OCI-LY7 (cell line): ENCODE measurements around the gene PLAAT3. TPM values are rescaled to one million over a fixed set of nuclear protein-coding genes. Genes with fewer than 3 reads are reported as not detected.
A peak's percentile ranks its signal among the peaks of the same experiment; 100 is the strongest.

ENCODE experiments used
- BruUV-seq: library from RNA; stranded (reverse); fragments of 400-500 nt; replicated peaks from 2 replicates; lab custom pipeline; 2021; lab: Mats Ljungman, UMichigan
- CTCF ChIA-PET: fragments of 300-600 bp; sonication (Branson Sonifier 250); formaldehyde crosslinking; loops from one replicate; lab custom pipeline; 2022; ENCODE audit warnings: antibody characterized with exemption; ENCODE audit not compliant: unreplicated experiment; lab: Charles Lee
- POLR2A ChIA-PET: fragments of 300-600 bp; sonication (Branson Sonifier 250); formaldehyde crosslinking; loops from one replicate; lab custom pipeline; 2022; ENCODE audit warnings: antibody characterized with exemption; lab: Charles Lee
- DNase-seq: peaks from one replicate; pipeline ENCODE4 v3.0.0-alpha.2; 2015; ENCODE audit warnings: low spot score
- H2AFZ ChIP-seq: fragments of 200-600 bp; sonication (generic), shearing (Covaris generic); 2 replicates; pipeline ENCODE4 v1.6.1; 2014; ENCODE audit warnings: mild to moderate bottlenecking, antibody characterized with exemption, low read length, moderate library complexity
- H3K27ac ChIP-seq: fragments of 200-600 bp; sonication (generic); 2 replicates; pipeline ENCODE4 v1.5.1; 2014; ENCODE audit warnings: mixed run types, low read depth, mild to moderate bottlenecking, moderate library complexity, low read length, inconsistent platforms; ENCODE audit not compliant: poor library complexity, severe bottlenecking
- H3K36me3 ChIP-seq: fragments of 200-600 bp; sonication (generic); 2 replicates; pipeline ENCODE4 v1.6.1; 2014; ENCODE audit warnings: mild to moderate bottlenecking, antibody characterized with exemption, low read length, moderate library complexity, mixed read lengths; ENCODE audit not compliant: insufficient read depth
- H3K4me1 ChIP-seq: fragments of 200-600 bp; sonication (generic); 2 replicates; pipeline ENCODE4 v1.5.1; 2014; ENCODE audit warnings: mild to moderate bottlenecking, low read length; ENCODE audit not compliant: insufficient read depth, poor library complexity, severe bottlenecking
- H3K4me2 ChIP-seq: fragments of 200-600 bp; sonication (generic); 2 replicates; pipeline ENCODE4 v1.6.1; 2014; ENCODE audit warnings: mild to moderate bottlenecking, low read length
- H3K4me3 ChIP-seq: fragments of 200-600 bp; sonication (generic); 2 replicates; pipeline ENCODE4 v1.5.1; 2014; ENCODE audit warnings: mild to moderate bottlenecking, low read depth, low read length; ENCODE audit not compliant: poor library complexity, severe bottlenecking
- H3K79me2 ChIP-seq: fragments of 200-600 bp; sonication (generic); 2 replicates; pipeline ENCODE4 v1.6.1; 2016; ENCODE audit warnings: low read depth, mild to moderate bottlenecking, low read length, moderate library complexity, mixed read lengths; ENCODE audit not compliant: insufficient read depth
- H3K9me2 ChIP-seq: fragments of 200-600 bp; sonication (generic); 2 replicates; pipeline ENCODE4 v1.6.1; 2016; ENCODE audit warnings: mild to moderate bottlenecking, low read length, mixed read lengths; ENCODE audit not compliant: insufficient read depth
- H3K9me3 ChIP-seq: fragments of 200-600 bp; sonication (generic); 2 replicates; pipeline ENCODE4 v1.6.1; 2014; ENCODE audit warnings: mild to moderate bottlenecking, mixed run types, low read length, mixed read lengths
- H4K20me1 ChIP-seq: fragments of 200-600 bp; sonication (generic); 2 replicates; pipeline ENCODE4 v1.6.1; 2014; ENCODE audit warnings: mild to moderate bottlenecking, antibody characterized with exemption, low read length, moderate library complexity, mixed read lengths; ENCODE audit not compliant: insufficient read depth
- EZH2phosphoT487 ChIP-seq: fragments of 200-600 bp; sonication (generic); IDR thresholded peaks from 2 replicates; pipeline ENCODE4 v1.6.1; 2018; ENCODE audit warnings: low read depth, borderline replicate concordance, mild to moderate bottlenecking, mixed run types, antibody characterized with exemption, low read length, moderate library complexity, mixed read lengths
- intact Hi-C: fragments of 100-400 bp; cut with micrococcal nuclease; formaldehyde crosslinking; loops from one replicate; pipeline ENCODE4 v1.10.0; 2022; ENCODE audit not compliant: unreplicated experiment
- total RNA-seq, 2 experiments: library from RNA; depleted of rRNA in 1 of 2; stranded (reverse); fragments of >200 nt in 1 of 2; shearing (Covaris generic) in 1 of 2; gene quantifications; 2 replicates each; pipeline ENCODE4 v1.2.3, GENCODE V29; 2014 to 2022
- TF ChIP-seq, protein P1 (sequence below): fragments of 200-600 bp; sonication (generic); conservative IDR thresholded peaks from 2 replicates; pipeline ENCODE4 v1.5.1; 2014; ENCODE audit warnings: mild to moderate bottlenecking, antibody characterized with exemption, low read length, moderate library complexity, mixed read lengths

The PLAAT3 gene
- total RNA-seq, 2 experiments from 2014 or later, result 0.70 TPM; not detected in 1

GRCh38 chr11:63574856-63575602, 39.2 kb downstream of the PLAAT3 start:
- H3K4me2 ChIP-seq, result peak overlapping the region; percentile 60
- no peak for DNase-seq
- TF ChIP-seq EZH2phosphoT487, result no peak
- TF ChIP-seq, protein P1, sequence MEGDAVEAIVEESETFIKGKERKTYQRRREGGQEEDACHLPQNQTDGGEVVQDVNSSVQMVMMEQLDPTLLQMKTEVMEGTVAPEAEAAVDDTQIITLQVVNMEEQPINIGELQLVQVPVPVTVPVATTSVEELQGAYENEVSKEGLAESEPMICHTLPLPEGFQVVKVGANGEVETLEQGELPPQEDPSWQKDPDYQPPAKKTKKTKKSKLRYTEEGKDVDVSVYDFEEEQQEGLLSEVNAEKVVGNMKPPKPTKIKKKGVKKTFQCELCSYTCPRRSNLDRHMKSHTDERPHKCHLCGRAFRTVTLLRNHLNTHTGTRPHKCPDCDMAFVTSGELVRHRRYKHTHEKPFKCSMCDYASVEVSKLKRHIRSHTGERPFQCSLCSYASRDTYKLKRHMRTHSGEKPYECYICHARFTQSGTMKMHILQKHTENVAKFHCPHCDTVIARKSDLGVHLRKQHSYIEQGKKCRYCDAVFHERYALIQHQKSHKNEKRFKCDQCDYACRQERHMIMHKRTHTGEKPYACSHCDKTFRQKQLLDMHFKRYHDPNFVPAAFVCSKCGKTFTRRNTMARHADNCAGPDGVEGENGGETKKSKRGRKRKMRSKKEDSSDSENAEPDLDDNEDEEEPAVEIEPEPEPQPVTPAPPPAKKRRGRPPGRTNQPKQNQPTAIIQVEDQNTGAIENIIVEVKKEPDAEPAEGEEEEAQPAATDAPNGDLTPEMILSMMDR, result no peak
- no peaks in the 10 kb centered on the region for H3K9me3 ChIP-seq
- no peaks in the 10 kb centered on the region for H3K79me2 ChIP-seq
- H4K20me1 ChIP-seq, result no peaks in the 10 kb centered on the region
- ChIA-PET POLR2A (interaction anchor here (0.9 kb wide), 1 partner anchor 8 kb away, joined by 3 read pairs; no protein-coding TSS in a partner anchor), CTCF (no interaction called here)
- no TSS peak for BruUV-seq
- H3K9me2 ChIP-seq, result no peaks in the 10 kb centered on the region
- peak overlapping the region; percentile 42 for H3K4me3 ChIP-seq
- no peaks in the 10 kb centered on the region for H3K36me3 ChIP-seq
- H2AFZ ChIP-seq, result peak overlapping the region; percentile 97
- intact Hi-C loops, result no loop called here
- H3K27ac ChIP-seq, result no peak overlapping the region
- peaks cover 40% of the 10 kb centered on the region for H3K4me1 ChIP-seq

GRCh38 chr11:63573881-63574855, 40.1 kb downstream of the PLAAT3 start:
- CTCF ChIA-PET, result interaction anchor here (1.1 kb wide), 1 partner anchor 18 kb away, joined by 8 read pairs; no protein-coding TSS in a partner anchor
- peak overlapping the region; percentile 42 for H3K4me3 ChIP-seq
- H2AFZ ChIP-seq, result peak overlapping the region; percentile 97

More at GRCh38 chr11:63573881-63574855, 40.1 kb downstream of the PLAAT3 start:
- peak; percentile 63 for DNase-seq
- no peaks in the 10 kb centered on the region for H3K79me2 ChIP-seq
- H3K27ac ChIP-seq, result no peak overlapping the region
- H3K9me2 ChIP-seq, result no peaks in the 10 kb centered on the region
- no peak for TF ChIP-seq EZH2phosphoT487
- TF ChIP-seq, protein P1, result peak; percentile 33; the same call in 1 of the 2 replicates
- no TSS peak for BruUV-seq
- H4K20me1 ChIP-seq, result no peaks in the 10 kb centered on the region
- no peaks in the 10 kb centered on the region for H3K9me3 ChIP-seq
- POLR2A ChIA-PET, result interaction anchor here (0.6 to 1.1 kb wide), 2 partner anchors 13 to 42 kb away, joined by 3 read pairs; no protein-coding TSS in a partner anchor
- peaks cover 40% of the 10 kb centered on the region for H3K4me1 ChIP-seq
- intact Hi-C loops, result no loop called here
- peak overlapping the region; percentile 60 for H3K4me2 ChIP-seq
- H3K36me3 ChIP-seq, result no peaks in the 10 kb centered on the region
